ENCODE data around the gene SRRD.

- TF ChIP-seq CTCF (IDR thresholded peaks at IDR 0.05) (no peak), POLR2A (IDR thresholded peaks at IDR 0.05) (no peak)
Observed at GRCh38 chr22:26437694-26438392, 45.8 kb upstream of the SRRD start.

All from breast epithelium (tissue), 3 donors.